Keratinocyte (primary cell): ENCODE results near the gene SSMEM1. TPM values are rescaled to one million over a fixed set of nuclear protein-coding genes. Genes with fewer than 3 reads are reported as not detected.

Experiments
- DNase-seq: peaks from one replicate; pipeline ENCODE4 v3.0.0-alpha.2; 2011; ENCODE audit warnings: low read depth, missing footprints, low spot score
- FAIRE-seq: peaks from 2 replicates; lab custom pipeline; 2011; peaks lifted over from hg19 to GRCh38; lab: Jason Lieb, UNC
- H2AFZ ChIP-seq: 2 replicates; pipeline ENCODE4 v1.6.0; 2012; ENCODE audit warnings: low read length, control low read depth, inconsistent platforms; ENCODE audit not compliant: control insufficient read depth
- H3K27ac ChIP-seq: 2 replicates; pipeline ENCODE4 v1.5.1; 2011; ENCODE audit warnings: low read length; ENCODE audit not compliant: control insufficient read depth, insufficient read depth
- H3K27me3 ChIP-seq: 3 replicates; pipeline ENCODE4 v1.6.0; 2011; ENCODE audit warnings: low read length; ENCODE audit not compliant: control insufficient read depth, insufficient read depth; ENCODE audit errors: extremely low read depth
- H3K36me3 ChIP-seq, 2 experiments: 2 replicates in 1 of 2; 3 replicates in 1 of 2; pipeline ENCODE4 v1.5.1; 2011; ENCODE audit warnings: low read length in 2 of 2, mild to moderate bottlenecking in 1 of 2; ENCODE audit not compliant: control insufficient read depth in 2 of 2, insufficient read depth in 2 of 2; ENCODE audit errors: extremely low read depth in 1 of 2
- H3K4me1 ChIP-seq: 3 replicates; pipeline ENCODE4 v1.5.1; 2011; ENCODE audit warnings: low read length; ENCODE audit not compliant: control insufficient read depth, insufficient read depth; ENCODE audit errors: extremely low read depth
- H3K4me2 ChIP-seq: 3 replicates; pipeline ENCODE4 v1.6.0; 2011; ENCODE audit warnings: low read depth, low read length; ENCODE audit not compliant: control insufficient read depth, insufficient read depth; ENCODE audit errors: extremely low read depth
- H3K4me3 ChIP-seq, 3 experiments: fragments of 200-600 bp in 1 of 3; sonication (generic) in 1 of 3; 2 replicates in 2 of 3; 3 replicates in 1 of 3; pipeline ENCODE4 v1.5.1; 2011 to 2016; ENCODE audit warnings: low read length in 3 of 3, mild to moderate bottlenecking in 3 of 3, control low read depth in 2 of 3, inconsistent platforms in 1 of 3, low read depth in 1 of 3, mixed read lengths in 1 of 3, mixed run types in 1 of 3, moderate library complexity in 1 of 3; ENCODE audit not compliant: control insufficient read depth in 2 of 3, insufficient read depth in 2 of 3; ENCODE audit errors: extremely low read depth in 1 of 3
- H3K79me2 ChIP-seq: 2 replicates; pipeline ENCODE4 v1.6.0; 2012; ENCODE audit warnings: low read length; ENCODE audit not compliant: control insufficient read depth, insufficient read depth
- H3K9ac ChIP-seq: 3 replicates; pipeline ENCODE4 v1.6.0; 2011; ENCODE audit warnings: low read length; ENCODE audit not compliant: control insufficient read depth, insufficient read depth; ENCODE audit errors: extremely low read depth
- H3K9me1 ChIP-seq: 3 replicates; pipeline ENCODE4 v1.6.0; 2011; ENCODE audit warnings: low read length; ENCODE audit not compliant: control insufficient read depth, insufficient read depth; ENCODE audit errors: extremely low read depth
- H3K9me3 ChIP-seq: 2 replicates; pipeline ENCODE4 v1.5.1; 2012; ENCODE audit warnings: low read depth, low read length; ENCODE audit not compliant: control insufficient read depth
- H4K20me1 ChIP-seq: 3 replicates; pipeline ENCODE4 v1.6.0; 2011; ENCODE audit warnings: low read length; ENCODE audit not compliant: control insufficient read depth, insufficient read depth; ENCODE audit errors: extremely low read depth
- EZH2 ChIP-seq: IDR thresholded peaks from one replicate; pipeline ENCODE4 v1.6.1; 2012; ENCODE audit warnings: inconsistent platforms, mild to moderate bottlenecking, low read length, moderate library complexity
- dilution Hi-C: fragments of 300-500 bp; cut with MboI; formaldehyde crosslinking; loops from one replicate; pipeline ENCODE4 v1.7.0; 2020; ENCODE audit warnings: low sequenced_read_pairs; ENCODE audit not compliant: extremely low pct_ligation_motif_present
- polyA plus RNA-seq, 5 experiments: library from polyadenylated mRNA; depleted of rRNA in 3 of 5; stranded (reverse) in 3 of 5; stranded (forward) in 1 of 5; unstranded in 1 of 5; fragments of >200 nt; gene quantifications; 1 replicate in 1 of 5; 2 replicates in 3 of 5; 3 replicates in 1 of 5; pipeline versions ENCODE4 v1.2.1 to v1.2.3, GENCODE V29; 2011 to 2012; ENCODE audit warnings: missing spikeins in 2 of 5, low read depth in 1 of 5, low replicate concordance in 1 of 5
- TF ChIP-seq, protein P1 (sequence below), 3 experiments: IDR thresholded peaks in 1 of 3; conservative IDR thresholded peaks in 1 of 3; optimal IDR thresholded peaks in 1 of 3; 2 replicates in 2 of 3; 3 replicates in 1 of 3; pipeline versions ENCODE3 to v1.5.1; 2011; ENCODE audit warnings: low read length in 3 of 3, mild to moderate bottlenecking in 3 of 3, moderate library complexity in 2 of 3, control low read depth in 1 of 3, inconsistent platforms in 1 of 3; ENCODE audit not compliant: insufficient read depth in 2 of 3; ENCODE audit errors: extremely low read depth in 1 of 3

SSMEM1 gene
- polyA plus RNA-seq, 1 donor (not counting 4 experiments of a cell fraction or from before 2014, with no cell fraction given): not detected

DNA sequence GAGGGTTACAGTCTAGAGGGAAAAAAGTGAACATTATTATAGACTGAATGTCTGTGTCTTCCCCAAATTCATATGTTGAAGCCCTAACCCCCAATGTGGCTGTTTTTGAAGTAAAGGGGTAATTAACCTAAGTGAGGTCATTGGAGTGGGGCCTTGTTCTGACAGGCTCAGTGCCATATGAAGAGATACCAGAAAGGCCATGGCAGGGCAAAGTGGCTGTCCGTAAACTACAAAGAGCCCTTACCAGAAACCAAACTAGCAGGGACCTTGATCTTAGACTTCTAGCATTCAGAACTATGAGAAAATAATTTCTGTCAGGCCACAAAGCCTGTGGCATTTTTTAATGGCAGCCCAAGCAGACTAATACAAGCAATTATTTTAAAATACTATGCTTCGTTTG lies 11.2 kb upstream of the SSMEM1 start:
- Histone ChIP-seq H3K9ac (no peak overlapping the region), H3K27ac (no peak overlapping the region), H4K20me1 (no peaks in the 10 kb centered on the region), H3K4me1 (no peaks in the 10 kb centered on the region), H3K9me1 (no peaks in the 10 kb centered on the region), H3K27me3 (no peaks in the 10 kb centered on the region), H3K4me2 (no peak overlapping the region), H3K36me3 (peaks cover 2 to 14% of the 10 kb centered on the region in 2 experiments), H2AFZ (no peak overlapping the region), H3K9me3 (no peaks in the 10 kb centered on the region), H3K79me2 (no peaks in the 10 kb centered on the region), H3K4me3 (no peak overlapping the region)
- dilution Hi-C loops: no loop called here
- TF ChIP-seq EZH2: no peak
- TF ChIP-seq, protein P1, sequence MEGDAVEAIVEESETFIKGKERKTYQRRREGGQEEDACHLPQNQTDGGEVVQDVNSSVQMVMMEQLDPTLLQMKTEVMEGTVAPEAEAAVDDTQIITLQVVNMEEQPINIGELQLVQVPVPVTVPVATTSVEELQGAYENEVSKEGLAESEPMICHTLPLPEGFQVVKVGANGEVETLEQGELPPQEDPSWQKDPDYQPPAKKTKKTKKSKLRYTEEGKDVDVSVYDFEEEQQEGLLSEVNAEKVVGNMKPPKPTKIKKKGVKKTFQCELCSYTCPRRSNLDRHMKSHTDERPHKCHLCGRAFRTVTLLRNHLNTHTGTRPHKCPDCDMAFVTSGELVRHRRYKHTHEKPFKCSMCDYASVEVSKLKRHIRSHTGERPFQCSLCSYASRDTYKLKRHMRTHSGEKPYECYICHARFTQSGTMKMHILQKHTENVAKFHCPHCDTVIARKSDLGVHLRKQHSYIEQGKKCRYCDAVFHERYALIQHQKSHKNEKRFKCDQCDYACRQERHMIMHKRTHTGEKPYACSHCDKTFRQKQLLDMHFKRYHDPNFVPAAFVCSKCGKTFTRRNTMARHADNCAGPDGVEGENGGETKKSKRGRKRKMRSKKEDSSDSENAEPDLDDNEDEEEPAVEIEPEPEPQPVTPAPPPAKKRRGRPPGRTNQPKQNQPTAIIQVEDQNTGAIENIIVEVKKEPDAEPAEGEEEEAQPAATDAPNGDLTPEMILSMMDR (optimal IDR thresholded peaks at IDR 0.05 in 1 of 3, IDR thresholded peaks at IDR 0.05 in 1 of 3, conservative IDR thresholded peaks at IDR 0.05 in 1 of 3; ENCODE audit: extremely low read depth in 1 of 3, insufficient read depth in 2 of 3, low read length in 3 of 3): no peak
- DNase-seq: no peak
- no peak for FAIRE-seq

DNA sequence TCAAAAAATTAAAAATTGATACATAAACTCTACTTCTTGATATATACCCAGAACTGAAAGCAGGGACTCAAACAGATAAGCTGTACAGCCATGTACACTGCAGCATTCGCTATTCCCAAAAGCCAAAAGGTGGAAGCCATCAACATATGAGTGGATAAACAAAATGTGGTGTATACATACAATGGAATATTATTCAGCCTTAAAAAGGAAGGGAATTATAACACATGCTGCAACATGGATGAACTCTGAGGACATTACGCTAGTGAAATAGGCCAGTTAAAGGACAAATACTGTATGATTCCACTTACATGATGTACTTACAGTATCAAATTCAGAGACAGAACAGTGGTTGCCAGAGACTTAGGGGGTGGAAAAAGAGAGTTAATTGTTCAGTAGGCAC lies 10.6 kb upstream of the SSMEM1 start:
- Histone ChIP-seq H3K9ac (no peak overlapping the region), H3K9me1 (no peaks in the 10 kb centered on the region), H3K27me3 (no peaks in the 10 kb centered on the region), H3K36me3 (peaks cover 7 to 13% of the 10 kb centered on the region in 2 experiments), H3K4me3 (no peak overlapping the region), H3K4me1 (no peaks in the 10 kb centered on the region), H4K20me1 (no peaks in the 10 kb centered on the region), H3K27ac (no peak overlapping the region), H3K79me2 (peaks cover 2% of the 10 kb centered on the region), H2AFZ (no peak overlapping the region), H3K9me3 (no peaks in the 10 kb centered on the region), H3K4me2 (no peak overlapping the region)
- FAIRE-seq: no peak
- DNase-seq: no peak
- TF ChIP-seq, protein P1 (optimal IDR thresholded peaks at IDR 0.05 in 1 of 3, IDR thresholded peaks at IDR 0.05 in 1 of 3, conservative IDR thresholded peaks at IDR 0.05 in 1 of 3; ENCODE audit: extremely low read depth in 1 of 3, insufficient read depth in 2 of 3, low read length in 3 of 3): no peak
- TF ChIP-seq EZH2: no peak
- dilution Hi-C loops: no loop called here
